CD14-positive monocyte (primary cell): ENCODE results near the gene S100Z. TPM values are rescaled to one million over a fixed set of nuclear protein-coding genes. Genes with fewer than 3 reads are reported as not detected.

Experiments
- DNase-seq, 3 donors: peaks; one replicate each; pipeline ENCODE4 v3.0.0-alpha.2; 2011 to 2022
- H2AFZ ChIP-seq: 2 replicates; pipeline ENCODE4 v1.6.0; 2012; ENCODE audit warnings: mild to moderate bottlenecking, low read depth, low read length, inconsistent platforms; ENCODE audit not compliant: insufficient read depth, poor library complexity, severe bottlenecking
- H3K27ac ChIP-seq, 2 donors: 1 replicate in 1 of 2; 2 replicates in 1 of 2; pipeline ENCODE4 v1.5.1; 2012 to 2013; ENCODE audit warnings: low read length in 2 of 2, control low read depth in 1 of 2, inconsistent platforms in 1 of 2, low read depth in 1 of 2, mild to moderate bottlenecking in 1 of 2
- H3K27me3 ChIP-seq, 2 donors: one replicate each; pipeline versions ENCODE4 v1.6.0 to v1.6.1; 2011 to 2013; ENCODE audit warnings: low read length in 2 of 2; ENCODE audit not compliant: control insufficient read depth in 2 of 2, insufficient read depth in 2 of 2
- H3K36me3 ChIP-seq, 2 donors: replicated peaks in 1 of 2; 1 replicate in 1 of 2; 2 replicates in 1 of 2; pipeline versions ENCODE4 v1.5.1 to v1.6.1; 2012 to 2013; ENCODE audit warnings: low read length in 2 of 2, control low read depth in 1 of 2, inconsistent platforms in 1 of 2, mild to moderate bottlenecking in 1 of 2; ENCODE audit not compliant: insufficient read depth in 2 of 2, control insufficient read depth in 1 of 2
- H3K4me1 ChIP-seq, 2 donors: 1 replicate in 1 of 2; 2 replicates in 1 of 2; pipeline versions ENCODE4 v1.5.1 to v1.6.1; 2012 to 2013; ENCODE audit warnings: low read length in 2 of 2, control low read depth in 1 of 2, inconsistent platforms in 1 of 2, mild to moderate bottlenecking in 1 of 2, moderate library complexity in 1 of 2; ENCODE audit not compliant: insufficient read depth in 2 of 2, control insufficient read depth in 1 of 2
- H3K4me2 ChIP-seq: replicated peaks from 2 replicates; pipeline ENCODE3; 2012; ENCODE audit warnings: low read length, moderate library complexity, mild to moderate bottlenecking; ENCODE audit not compliant: poor library complexity, severe bottlenecking; ENCODE audit errors: extremely low read depth
- H3K4me3 ChIP-seq, 3 experiments: fragments of 200-600 bp in 1 of 3; sonication (generic) in 1 of 3; replicated peaks in 1 of 3; 1 replicate in 2 of 3; 2 replicates in 1 of 3; pipeline ENCODE4 v1.5.1; 2011 to 2013; ENCODE audit warnings: low read length in 3 of 3, mild to moderate bottlenecking in 3 of 3, control low read depth in 2 of 3, low read depth in 2 of 3, inconsistent platforms in 1 of 3, moderate library complexity in 1 of 3
- H3K79me2 ChIP-seq: 2 replicates; pipeline ENCODE4 v1.6.0; 2012; ENCODE audit warnings: mild to moderate bottlenecking, control low read depth, inconsistent platforms, low read length, moderate library complexity; ENCODE audit not compliant: insufficient read depth
- H3K9ac ChIP-seq: 2 replicates; pipeline ENCODE4 v1.6.0; 2017; ENCODE audit warnings: low read length, mild to moderate bottlenecking; ENCODE audit not compliant: insufficient read depth, poor library complexity, severe bottlenecking
- H3K9me3 ChIP-seq, 2 donors: replicated peaks in 1 of 2; 1 replicate in 1 of 2; 2 replicates in 1 of 2; pipeline versions ENCODE4 v1.5.1 to v1.6.1; 2012 to 2013; ENCODE audit warnings: low read length in 2 of 2, control low read depth in 1 of 2; ENCODE audit not compliant: control insufficient read depth in 1 of 2, insufficient read depth in 1 of 2
- H4K20me1 ChIP-seq: 2 replicates; pipeline ENCODE4 v1.6.0; 2012; ENCODE audit warnings: mild to moderate bottlenecking, low read length, control low read depth, moderate library complexity; ENCODE audit not compliant: insufficient read depth
- H3K27ac Mint-ChIP-seq, 7 donors: one replicate each; pipeline ENCODE4 v1.8.0; 2020; ENCODE audit warnings: mild to moderate bottlenecking in 7 of 7, mixed read lengths in 7 of 7, moderate library complexity in 6 of 7, inconsistent platforms in 2 of 7
- H3K27me3 Mint-ChIP-seq, 3 donors: one replicate each; pipeline ENCODE4 v1.8.0; 2021 to 2022; ENCODE audit warnings: low read depth in 3 of 3, mild to moderate bottlenecking in 3 of 3, mixed read lengths in 3 of 3, moderate library complexity in 3 of 3, inconsistent platforms in 1 of 3
- H3K36me3 Mint-ChIP-seq, 2 donors: one replicate each; pipeline ENCODE4 v1.8.0; 2020; ENCODE audit warnings: mixed read lengths in 2 of 2, inconsistent platforms in 1 of 2, mild to moderate bottlenecking in 1 of 2
- H3K4me1 Mint-ChIP-seq: one replicate; pipeline ENCODE4 v1.8.0; 2020; ENCODE audit warnings: mild to moderate bottlenecking, mixed read lengths
- H3K4me3 Mint-ChIP-seq, 2 donors: one replicate each; pipeline ENCODE4 v1.8.0; 2020; ENCODE audit warnings: mild to moderate bottlenecking in 2 of 2, mixed read lengths in 2 of 2, moderate library complexity in 1 of 2
- H3K9me3 Mint-ChIP-seq, 7 donors: one replicate each; pipeline ENCODE4 v1.8.0; 2020 to 2022; ENCODE audit warnings: mixed read lengths in 7 of 7, mild to moderate bottlenecking in 6 of 7, moderate library complexity in 6 of 7, inconsistent platforms in 2 of 7
- WGBS: methylation state at CpG from one replicate; pipeline ENCODE4 v1.1.5; 2013; ENCODE audit warnings: missing lambda C conversion rate; ENCODE audit not compliant: insufficient coverage; 5-methylcytosine and 5-hydroxymethylcytosine counted together
- intact Hi-C, 2 donors: fragments of 100-400 bp; cut with micrococcal nuclease; formaldehyde crosslinking; loops; one replicate each; pipeline versions ENCODE4 v1.15.0 to v1.15.1; 2023
- polyA plus RNA-seq, 3 donors: library from polyadenylated mRNA; depleted of rRNA in 1 of 3; unstranded in 2 of 3; stranded (reverse) in 1 of 3; fragments of 300-500 nt in 2 of 3; fragments of >200 nt in 1 of 3; fragmentation: Illumina TruSeq in 2 of 3; gene quantifications; 1 replicate in 2 of 3; 2 replicates in 1 of 3; pipeline ENCODE4 v1.2.3, GENCODE V29; 2012 to 2021
- TF ChIP-seq, protein P1 (sequence below): fragments of 200-600 bp; IDR thresholded peaks from one replicate; pipeline ENCODE4 v1.8.0; 2022; ENCODE audit warnings: antibody characterized with exemption, mild to moderate bottlenecking

Gene S100Z
- polyA plus RNA-seq, 3 donors: 13.4 to 39.3 (median 21.2) TPM

DNA sequence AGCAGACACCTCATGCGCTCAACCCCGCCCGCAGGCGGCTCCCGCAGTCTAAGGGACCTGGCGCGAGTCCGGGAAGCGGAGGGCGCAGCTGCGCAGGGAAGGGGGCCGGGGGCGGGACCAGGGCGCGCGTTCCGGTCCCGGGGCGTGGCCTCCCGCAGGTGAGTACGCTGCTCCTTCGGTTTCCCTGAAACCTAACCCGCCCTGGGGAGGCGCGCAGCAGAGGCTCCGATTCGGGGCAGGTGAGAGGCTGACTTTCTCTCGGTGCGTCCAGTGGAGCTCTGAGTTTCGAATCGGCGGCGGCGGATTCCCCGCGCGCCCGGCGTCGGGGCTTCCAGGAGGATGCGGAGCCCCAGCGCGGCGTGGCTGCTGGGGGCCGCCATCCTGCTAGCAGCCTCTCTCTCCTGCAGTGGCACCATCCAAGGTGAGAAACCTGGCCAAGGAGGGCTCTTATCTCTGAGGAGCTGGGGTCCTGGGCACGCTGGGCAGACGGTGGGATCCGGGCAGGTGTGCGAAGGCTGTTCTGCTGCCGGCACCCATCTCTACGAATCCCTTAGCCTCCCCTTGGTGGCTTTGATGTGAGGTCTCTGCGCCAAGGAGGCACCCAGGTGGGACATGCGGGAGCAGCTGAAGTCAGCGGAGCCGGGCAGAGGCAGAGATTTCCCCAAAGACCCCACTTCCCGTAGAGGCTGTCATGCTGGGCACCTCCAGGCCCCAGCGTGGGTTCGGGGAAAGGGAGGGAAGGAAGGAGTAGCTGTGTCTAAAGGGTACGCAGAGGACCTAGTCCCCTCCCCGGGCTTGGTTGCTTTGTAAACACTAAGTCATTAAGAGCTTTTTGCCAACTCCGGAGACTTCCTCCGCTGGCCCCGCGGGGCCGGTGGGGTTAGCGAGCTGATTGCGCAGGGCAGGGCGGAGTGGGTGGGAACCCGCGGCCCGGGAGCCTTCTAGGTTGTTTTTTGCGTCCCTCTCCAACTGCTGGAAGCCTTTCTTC lies 30.7 kb upstream of the S100Z start, which contains the start of gene F2RL1:
TSS of gene F2RL1 (plus strand) at position 187 of the 988 bp plus-strand sequence. CDS start at position 340, 153 bp downstream.
- Histone ChIP-seq H3K4me1 (peaks cover 17 to 29% of the 10 kb centered on the region in 2 donors), H3K27me3 (peaks cover 4 to 37% of the 10 kb centered on the region in 2 donors), H2AFZ (peak within 1 kb of the TSS; percentile 94), H3K36me3 (no peaks in the 10 kb centered on the region), H3K79me2 (no peaks in the 10 kb centered on the region), H3K27ac (peak within 1 kb of the TSS in 1 of 2 donors; percentile 52), H3K9me3 (no peaks in the 10 kb centered on the region), H3K4me2 (peak within 1 kb of the TSS; percentile 98), H4K20me1 (no peaks in the 10 kb centered on the region), H3K4me3 (peak within 1 kb of the TSS; percentile 54 to 94 (median 64)), H3K9ac (peak within 1 kb of the TSS; percentile 63)
- Mint-ChIP-seq H3K27ac (peak within 1 kb of the TSS in 4 of 7 donors; percentile 21 to 77 (median 64)), H3K4me1 (peaks cover 28% of the 10 kb centered on the region), H3K36me3 (peaks cover 5 to 11% of the 10 kb centered on the region in 2 donors), H3K9me3 (peaks cover 0 to 3% (median 0%) of the 10 kb centered on the region in 7 donors), H3K27me3 (peaks cover 23 to 36% (median 26%) of the 10 kb centered on the region in 3 donors), H3K4me3 (peak within 1 kb of the TSS; percentile 92 to 97)
- TF ChIP-seq, protein P1, sequence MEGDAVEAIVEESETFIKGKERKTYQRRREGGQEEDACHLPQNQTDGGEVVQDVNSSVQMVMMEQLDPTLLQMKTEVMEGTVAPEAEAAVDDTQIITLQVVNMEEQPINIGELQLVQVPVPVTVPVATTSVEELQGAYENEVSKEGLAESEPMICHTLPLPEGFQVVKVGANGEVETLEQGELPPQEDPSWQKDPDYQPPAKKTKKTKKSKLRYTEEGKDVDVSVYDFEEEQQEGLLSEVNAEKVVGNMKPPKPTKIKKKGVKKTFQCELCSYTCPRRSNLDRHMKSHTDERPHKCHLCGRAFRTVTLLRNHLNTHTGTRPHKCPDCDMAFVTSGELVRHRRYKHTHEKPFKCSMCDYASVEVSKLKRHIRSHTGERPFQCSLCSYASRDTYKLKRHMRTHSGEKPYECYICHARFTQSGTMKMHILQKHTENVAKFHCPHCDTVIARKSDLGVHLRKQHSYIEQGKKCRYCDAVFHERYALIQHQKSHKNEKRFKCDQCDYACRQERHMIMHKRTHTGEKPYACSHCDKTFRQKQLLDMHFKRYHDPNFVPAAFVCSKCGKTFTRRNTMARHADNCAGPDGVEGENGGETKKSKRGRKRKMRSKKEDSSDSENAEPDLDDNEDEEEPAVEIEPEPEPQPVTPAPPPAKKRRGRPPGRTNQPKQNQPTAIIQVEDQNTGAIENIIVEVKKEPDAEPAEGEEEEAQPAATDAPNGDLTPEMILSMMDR: no peak
- DNase-seq: peak; percentile 23 to 35 (median 25)
- intact Hi-C loops: no loop called here
- WGBS: under 1% methylated on average over 67 of the region's 72 CpGs

DNA sequence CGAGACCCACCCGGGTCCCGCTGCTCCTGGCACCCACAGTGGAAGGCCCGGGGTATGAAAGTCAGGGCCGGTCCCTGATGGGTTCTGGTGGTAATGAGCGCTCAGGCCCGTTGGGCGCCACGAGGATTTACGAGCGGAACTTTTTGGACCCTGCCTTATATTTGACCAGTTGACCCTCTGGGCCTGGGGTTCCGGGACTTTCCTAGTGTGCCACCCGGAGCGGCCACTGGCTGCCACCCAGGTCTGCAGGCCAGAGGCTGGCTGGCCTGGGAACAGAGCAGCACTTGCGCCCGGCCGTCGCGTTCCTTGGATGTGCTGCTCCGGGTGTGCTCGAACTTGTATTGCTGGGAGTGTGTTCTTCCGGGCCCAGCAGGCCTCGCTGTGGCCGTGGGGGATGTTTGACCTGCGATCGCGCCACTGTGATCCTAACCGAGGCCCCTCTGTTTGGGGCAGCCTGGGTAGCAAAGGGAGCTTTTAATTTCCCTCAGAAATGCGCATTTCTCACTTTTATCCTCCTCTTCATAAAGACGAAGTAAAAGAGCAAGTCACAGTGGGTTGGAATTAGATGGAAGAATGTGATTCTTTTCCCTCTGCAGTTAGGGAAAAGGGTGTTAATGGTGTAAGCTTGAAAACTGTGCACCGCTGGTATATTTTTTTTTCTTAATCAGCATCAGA lies 29.8 kb upstream of the S100Z start:
- H3K79me2 ChIP-seq: no peaks in the 10 kb centered on the region
- no peaks in the 10 kb centered on the region for H4K20me1 ChIP-seq
- Mint-ChIP-seq H3K36me3 (peaks cover 5 to 11% of the 10 kb centered on the region in 2 donors), H3K27ac (peak overlapping the region in 4 of 7 donors; percentile 6 to 77 (median 46)), H3K4me3 (peak overlapping the region; percentile 92 to 97), H3K4me1 (peaks cover 28% of the 10 kb centered on the region), H3K27me3 (peaks cover 23 to 36% (median 26%) of the 10 kb centered on the region in 3 donors), H3K9me3 (peaks cover 0 to 3% (median 0%) of the 10 kb centered on the region in 7 donors)
- H3K9ac ChIP-seq: peak overlapping the region; percentile 63
- H3K27me3 ChIP-seq: peaks cover 4 to 37% of the 10 kb centered on the region in 2 donors
- peak overlapping the region; percentile 94 for H2AFZ ChIP-seq
- WGBS: 0% methylated on average over 22 of the region's 31 CpGs
- no peaks in the 10 kb centered on the region for H3K9me3 ChIP-seq
- H3K36me3 ChIP-seq: no peaks in the 10 kb centered on the region
- TF ChIP-seq, protein P1: no peak
- peak overlapping the region; percentile 54 to 94 (median 64) for H3K4me3 ChIP-seq
- intact Hi-C loops: no loop called here
- H3K27ac ChIP-seq: peak overlapping the region in 1 of 2 donors; percentile 52
- DNase-seq: no peak
- H3K4me1 ChIP-seq: peaks cover 17 to 29% of the 10 kb centered on the region in 2 donors
- peak overlapping the region; percentile 98 for H3K4me2 ChIP-seq
